ENCODE data around the gene DNAH1.

- TF ChIP-seq, protein P1, sequence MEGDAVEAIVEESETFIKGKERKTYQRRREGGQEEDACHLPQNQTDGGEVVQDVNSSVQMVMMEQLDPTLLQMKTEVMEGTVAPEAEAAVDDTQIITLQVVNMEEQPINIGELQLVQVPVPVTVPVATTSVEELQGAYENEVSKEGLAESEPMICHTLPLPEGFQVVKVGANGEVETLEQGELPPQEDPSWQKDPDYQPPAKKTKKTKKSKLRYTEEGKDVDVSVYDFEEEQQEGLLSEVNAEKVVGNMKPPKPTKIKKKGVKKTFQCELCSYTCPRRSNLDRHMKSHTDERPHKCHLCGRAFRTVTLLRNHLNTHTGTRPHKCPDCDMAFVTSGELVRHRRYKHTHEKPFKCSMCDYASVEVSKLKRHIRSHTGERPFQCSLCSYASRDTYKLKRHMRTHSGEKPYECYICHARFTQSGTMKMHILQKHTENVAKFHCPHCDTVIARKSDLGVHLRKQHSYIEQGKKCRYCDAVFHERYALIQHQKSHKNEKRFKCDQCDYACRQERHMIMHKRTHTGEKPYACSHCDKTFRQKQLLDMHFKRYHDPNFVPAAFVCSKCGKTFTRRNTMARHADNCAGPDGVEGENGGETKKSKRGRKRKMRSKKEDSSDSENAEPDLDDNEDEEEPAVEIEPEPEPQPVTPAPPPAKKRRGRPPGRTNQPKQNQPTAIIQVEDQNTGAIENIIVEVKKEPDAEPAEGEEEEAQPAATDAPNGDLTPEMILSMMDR (IDR thresholded peaks at IDR 0.05; ENCODE audit: low read length): no peak
- no peak for TF ChIP-seq EZH2 (optimal IDR thresholded peaks at IDR 0.05; ENCODE audit: low read depth, low read length)
Measured at GRCh38 chr3:52429779-52430415, 113.8 kb downstream of the DNAH1 start.
